Inflammatory macrophage treated with lipopolysaccharide for 4 hours (primary cell): ENCODE measurements around the gene TRABD2B.

Experiments
- DNase-seq: peaks from one replicate; pipeline ENCODE4 v3.0.0-alpha.2; 2020

Gene TRABD2B

DNA sequence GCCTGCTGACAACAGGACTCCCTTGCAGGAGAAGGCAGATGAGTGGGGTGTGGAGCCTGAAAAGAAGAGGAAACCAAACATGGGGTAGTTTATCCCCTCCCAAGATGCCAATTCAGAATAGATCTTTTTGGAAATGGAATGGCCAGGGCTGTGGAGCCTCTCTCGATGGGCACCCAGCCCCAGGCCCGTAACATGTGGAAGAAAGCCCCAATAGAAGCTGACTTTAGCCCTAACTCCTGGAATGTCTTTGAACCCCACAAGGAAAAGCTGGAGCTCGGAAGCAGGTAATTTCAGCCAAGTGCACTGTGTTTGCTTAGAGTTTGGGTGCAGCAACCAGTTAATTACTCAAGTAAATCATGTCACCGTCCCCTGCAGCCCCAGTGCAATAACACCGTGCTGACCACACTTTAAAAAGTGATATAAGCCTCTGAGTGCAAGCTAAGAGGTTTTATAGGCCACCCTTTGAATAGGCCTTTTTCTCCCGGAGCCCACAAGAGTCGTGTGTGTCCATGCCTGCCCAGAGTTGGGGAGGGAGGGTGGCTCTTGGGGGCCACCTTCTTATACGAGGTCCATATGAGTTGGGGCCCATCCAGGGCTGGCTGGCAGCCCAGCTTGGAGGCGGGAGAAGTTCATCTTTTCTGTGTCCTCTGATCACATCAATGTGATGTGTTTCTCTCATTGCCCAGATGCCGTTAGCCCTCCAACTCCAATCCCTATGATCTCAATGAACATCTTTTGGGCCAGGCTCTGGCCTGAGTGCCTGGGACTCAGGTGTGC, 153.2 kb downstream of the TRABD2B start:
- DNase-seq, result no peak

DNA sequence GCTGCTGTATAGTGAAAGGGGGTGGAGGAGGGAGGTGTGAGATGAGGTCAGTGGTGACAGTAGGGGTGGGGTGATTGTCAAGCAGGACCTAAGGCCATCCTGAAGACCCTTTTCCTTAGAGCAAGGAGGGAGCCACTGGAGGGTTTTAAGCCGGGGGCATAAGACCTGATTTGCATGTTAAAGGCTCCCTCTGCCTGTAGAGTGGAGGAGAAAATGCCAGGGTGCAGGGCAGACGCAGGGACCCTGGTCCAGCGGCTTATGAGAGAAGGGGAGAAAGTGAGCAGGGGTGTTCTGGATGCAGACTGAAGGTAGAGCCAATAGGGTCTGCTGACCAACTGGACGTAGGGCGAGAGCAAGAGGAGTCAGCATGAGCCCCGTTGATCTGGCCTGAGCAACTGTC, 154.1 kb downstream of the TRABD2B start:
- DNase-seq, result no peak

DNA sequence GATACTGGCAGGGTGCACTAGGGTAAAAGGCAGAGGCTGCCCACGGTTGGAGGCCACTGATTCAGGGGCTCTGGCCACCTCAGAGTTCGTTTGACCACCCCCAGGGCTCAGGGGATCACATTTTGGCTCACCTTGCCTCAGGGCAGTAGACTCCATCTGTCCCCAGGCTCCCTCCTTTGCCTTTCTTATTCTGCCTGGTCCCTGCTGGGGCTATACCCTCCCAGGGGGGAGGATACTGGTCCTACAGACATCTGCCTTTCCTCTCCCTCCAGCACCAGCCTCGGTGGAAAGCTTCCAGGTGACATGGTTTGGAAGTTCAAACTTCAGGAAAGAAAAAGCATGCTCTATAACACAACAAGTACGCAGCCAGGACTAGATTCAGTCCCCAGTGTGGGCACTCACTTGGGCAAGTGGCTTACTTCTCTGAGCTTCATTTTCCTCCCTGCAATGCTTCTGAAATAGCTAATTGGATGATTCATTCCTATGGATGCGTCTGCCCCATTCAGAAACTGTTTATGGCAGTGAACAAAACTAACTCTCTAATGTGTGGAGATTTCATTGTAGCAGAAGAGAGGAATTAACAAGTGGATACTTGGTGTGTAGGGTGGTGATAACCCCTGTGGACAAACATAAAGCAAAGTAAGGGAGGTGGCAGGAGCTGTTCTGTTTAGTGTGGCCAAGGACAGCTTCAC, 154.8 kb downstream of the TRABD2B start:
- no peak for DNase-seq

DNA sequence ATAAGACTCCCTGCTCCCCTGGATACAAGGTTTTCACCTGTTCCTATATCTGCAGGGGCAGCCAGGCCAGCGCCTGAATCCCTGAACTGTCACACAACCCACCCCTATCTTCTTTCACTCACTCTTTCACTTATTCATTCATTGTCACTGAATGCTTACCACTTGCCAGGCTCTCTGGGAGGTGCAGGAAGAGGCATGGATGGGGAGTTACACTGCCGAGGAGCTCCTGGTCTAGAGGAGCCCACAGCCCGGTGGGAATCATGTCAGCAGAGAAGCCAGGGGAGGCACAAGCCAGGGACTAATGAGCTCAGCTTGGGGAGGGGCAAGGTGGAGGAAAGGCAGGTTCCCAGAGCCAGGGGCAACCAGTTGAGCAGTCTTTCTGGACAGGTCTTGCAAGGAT, 155.8 kb downstream of the TRABD2B start:
- DNase-seq, result no peak

DNA sequence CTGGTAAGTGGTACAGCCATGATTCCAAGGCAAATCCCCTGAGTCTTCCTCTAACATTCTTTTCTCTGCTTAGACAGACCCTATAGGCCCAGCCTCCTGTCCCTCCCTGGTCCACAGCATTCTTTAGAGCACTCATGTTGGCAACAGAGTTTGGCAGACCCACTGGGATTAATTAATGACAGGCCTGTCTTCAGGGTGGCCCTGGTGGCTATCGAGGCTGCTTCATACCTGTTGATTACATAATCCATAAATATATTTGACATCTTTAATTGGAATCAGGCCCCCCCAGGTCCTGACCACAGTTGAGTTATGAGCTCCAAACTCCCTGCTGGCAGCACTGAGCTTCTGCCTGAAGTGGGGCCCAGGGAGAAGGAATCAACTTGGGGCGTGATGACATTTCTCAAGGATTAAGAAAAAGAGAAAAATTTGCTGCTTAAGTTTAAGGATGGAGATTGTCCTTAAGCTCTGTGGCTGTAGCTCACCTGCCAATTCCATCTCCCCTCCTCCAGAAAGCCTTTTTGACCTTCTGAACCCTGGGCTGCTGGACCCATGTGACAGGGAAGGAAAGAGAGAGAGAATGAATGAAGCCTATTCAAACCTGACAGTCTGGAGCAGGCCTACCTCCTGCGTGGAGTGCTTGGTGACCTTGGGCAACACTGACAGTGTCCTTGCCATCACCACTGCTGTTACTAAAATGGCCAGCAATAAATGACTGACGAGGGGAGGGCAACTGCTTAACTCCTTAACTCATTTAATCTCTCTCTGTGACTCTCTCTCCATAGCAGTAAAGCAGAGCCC, 156.6 kb downstream of the TRABD2B start:
- no peak for DNase-seq

DNA sequence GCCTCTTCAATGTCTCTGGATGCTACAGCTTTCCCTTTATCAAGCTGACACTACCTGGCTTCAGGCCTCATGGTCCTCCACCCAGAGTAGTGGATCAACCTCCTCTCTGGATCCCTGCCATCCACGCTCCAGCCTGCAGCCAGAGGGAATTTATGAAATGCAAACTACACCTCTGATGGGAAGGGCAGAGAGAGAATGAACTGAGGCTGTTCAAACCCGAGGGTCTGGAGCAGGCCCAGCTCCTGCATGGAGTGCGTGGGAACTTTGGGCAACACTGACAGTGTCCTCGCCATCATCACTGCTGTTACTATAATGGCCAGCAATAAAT, 157.8 kb downstream of the TRABD2B start:
- no peak for DNase-seq

DNA sequence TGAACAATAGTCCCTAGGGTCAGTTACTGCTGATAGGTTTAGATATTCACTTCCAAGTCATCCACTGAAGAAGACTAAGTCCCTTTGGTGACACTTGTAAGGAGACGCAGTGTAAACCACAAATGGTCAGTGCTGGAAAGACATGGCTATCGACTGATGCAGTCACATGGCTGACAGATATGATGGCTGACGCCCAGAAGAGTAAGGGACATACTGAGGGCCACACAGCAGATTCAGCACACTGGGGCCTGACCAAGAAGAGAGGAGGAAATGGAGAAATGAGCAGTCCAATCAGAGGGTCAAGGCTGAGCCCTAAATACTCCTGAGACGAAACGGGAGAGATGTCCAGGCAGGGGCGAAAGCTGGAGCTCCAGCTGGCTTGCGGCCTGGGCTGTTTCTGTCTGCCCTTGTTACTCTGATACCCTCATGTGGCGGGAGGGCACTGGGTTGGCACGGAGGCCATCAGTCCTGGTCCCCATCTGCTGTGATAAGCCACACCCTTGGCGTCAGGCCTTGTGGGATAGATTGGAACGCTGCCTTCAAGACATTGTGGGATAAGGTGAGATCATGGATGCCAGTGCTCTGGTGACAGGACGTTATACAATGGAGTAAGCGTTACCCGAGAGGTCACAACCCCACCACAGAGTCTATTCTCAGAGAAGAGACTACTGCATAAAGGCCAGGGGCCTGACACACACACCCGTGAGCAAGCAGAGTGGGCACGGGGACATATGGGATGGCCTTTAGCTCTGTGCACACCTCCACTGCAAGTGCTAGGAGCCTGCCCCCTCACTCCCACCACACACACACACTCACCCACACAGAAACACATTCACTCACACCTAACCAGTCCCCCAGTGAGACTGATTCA, 158.4 kb downstream of the TRABD2B start:
- DNase-seq, result no peak

DNA sequence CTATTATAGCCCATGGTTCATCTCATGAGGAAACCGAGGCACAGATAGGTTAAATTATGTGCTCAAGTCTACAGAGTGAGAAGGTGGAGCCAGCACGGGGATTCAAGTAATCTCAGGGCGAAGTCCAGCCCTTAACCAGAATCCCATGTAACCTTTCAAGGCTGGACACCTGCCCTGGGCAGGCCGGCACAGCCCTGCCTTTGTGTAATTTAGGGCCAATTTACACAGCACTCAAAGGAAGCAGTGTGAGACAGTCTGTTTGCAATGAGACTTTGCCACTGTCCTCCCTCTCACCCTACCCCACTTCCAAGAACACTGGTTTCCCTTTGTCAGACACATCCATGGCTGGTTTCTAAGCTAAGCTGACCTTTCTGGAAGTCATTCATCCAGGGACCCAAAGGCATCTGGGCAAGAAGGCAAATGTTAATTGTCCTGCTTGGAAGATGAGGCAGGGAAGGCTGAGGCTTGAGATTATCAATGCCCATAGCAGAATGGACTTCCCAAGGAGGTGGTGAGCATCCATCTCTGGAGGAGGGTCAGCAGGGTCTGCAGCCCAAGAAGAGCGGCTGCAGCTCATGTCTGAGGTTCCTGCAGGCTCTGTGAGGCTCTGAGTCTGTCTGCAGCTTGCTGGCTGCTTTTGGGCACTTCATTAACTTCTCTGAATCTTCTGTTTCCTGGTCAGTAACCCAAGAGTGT, 159.2 kb downstream of the TRABD2B start:
- DNase-seq, result no peak

DNA sequence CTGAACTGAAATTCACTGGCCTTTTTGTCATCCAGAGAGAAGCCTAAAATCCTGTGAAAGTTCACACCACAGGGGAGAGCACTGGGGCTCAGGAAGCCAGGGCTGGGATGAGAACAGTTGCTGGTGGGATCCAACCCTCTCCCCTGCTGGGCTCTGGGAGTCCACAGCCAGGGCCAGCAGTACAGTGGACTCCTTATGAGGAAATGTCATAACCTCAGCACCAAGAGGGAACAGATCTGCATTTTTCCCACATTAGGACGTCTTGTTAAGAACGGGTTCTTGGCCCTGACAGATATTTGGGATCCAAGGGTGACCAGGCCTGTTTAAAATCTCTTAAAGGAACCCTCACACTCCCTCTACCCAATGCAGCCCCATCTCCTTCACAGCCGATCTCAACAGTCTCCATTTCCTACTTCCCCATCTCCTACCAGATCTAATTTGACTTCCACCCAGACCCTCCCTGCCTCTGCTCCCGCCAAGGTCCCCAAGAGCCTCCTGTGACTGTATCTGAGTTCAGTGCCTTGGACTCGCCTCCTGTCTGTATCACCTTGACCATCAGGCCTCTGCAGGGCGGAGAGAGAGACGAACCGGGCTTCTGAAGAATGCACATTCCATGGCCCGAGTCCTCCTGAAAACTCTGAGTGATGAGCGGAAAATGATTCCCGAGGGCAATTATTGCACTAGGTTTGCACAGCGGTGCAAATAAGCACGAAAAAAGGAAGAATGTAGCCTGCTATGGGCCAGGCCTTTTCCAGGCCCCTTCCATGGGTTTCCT, 159.9 kb downstream of the TRABD2B start:
- DNase-seq, result no peak

DNA sequence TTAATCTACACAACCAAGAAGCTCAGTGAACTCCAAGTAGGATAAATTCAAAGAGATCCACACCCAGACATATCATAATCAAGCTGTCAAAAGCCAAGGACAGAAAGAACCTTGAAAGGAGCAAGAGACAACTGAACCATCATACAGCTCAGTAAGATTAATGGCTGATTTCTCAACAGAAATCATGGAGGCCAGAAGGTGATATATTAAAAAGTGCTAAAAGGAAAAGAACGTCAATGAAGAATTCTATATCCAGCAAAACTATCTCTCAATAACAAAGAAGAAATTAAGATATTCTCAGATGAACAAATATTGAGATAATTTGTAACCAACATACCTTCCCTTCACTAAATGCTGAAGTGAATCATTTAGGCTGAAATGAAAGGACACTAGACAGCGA, 161.8 kb downstream of the TRABD2B start:
- DNase-seq, result no peak

DNA sequence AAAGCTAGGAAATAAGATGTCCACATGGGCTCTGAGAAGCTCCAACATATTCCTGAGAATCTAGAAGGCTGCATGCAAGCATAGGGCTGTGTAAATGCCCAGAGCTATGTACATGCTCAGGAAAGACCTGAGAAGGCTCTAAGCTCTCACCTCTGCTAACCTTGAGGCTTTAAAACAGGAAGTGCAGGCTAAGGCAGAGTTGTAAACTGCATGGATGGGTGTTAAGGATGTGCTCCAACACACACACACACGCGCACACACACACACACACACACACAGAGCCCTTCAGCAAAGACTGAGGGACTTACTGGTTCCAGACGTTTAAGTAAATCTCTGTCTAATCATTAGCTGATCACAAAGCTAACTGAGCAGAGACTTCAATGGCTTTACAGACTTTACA, 162.9 kb downstream of the TRABD2B start:
- no peak for DNase-seq

DNA sequence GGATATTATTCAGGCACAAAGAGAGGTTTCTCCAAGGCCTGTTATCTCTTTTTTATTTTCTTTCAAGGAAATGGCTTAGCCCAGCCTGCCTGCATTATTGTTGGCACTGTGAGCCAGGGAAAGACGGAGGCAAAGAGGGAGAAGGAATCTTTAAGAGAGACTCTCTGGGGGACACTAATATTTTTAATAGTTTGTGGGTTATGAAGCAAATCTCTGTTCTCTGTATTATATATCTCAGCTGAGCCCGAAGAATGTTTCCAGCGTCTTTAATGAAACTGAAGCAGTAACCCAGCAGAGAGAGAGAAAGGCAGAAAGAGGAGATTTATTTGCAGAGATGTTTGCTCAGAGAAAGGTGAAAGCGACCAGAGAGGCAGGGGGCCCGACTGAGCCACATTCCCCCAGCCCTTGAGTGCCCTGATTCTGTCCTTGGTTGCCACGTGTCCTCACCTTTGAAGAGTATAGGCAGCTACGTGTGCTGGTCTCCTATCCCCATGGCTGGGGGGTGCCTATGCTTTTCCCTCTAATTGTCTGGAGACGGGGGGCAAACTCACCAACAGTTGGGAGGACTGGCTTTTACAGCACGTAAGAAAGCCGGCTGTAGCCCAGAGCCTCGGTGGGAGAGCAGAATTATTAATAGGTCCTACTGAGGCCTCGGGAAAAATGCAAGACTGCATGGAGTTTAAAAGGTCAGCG, 166.4 kb downstream of the TRABD2B start:
- DNase-seq, result no peak

DNA sequence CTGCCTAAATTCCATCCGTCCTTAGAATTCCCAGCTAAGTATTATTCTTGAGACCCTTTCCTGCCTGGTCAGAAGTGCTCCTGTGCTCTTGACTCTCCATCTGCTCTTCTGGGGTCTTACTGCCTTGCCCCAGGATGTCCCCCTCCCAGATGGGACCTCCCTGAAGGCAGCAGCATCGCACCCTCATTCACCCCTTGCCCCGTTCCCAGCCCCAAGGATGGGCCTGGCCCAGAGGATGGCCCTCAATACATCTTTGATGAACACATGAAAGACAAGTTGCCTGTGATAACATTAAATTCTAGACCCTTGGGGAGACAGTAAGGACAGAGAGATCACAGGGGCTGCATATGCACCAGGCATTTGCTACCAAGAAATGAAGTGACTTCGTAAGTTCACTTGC, 167.2 kb downstream of the TRABD2B start:
- DNase-seq, result no peak

DNA sequence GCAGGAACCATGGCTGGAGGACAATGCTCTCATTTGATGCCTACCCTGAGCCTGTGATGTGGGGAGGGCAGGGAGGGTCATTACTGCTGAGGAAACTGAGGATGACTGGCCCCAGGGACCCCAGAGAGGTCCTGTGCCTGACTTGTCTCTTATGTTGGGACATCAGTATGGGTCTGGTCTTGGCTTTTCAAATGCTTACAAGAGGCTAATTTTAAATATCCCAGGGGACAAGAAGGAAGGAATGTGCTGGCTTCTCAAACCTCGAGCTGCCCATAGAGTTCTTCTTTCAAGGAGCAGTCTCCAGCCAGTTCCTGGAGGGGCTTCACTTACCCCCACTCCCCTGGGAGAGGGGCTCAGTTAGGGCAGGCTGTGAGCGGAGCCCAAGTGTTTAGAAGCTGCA, 168.2 kb downstream of the TRABD2B start:
- DNase-seq, result no peak

DNA sequence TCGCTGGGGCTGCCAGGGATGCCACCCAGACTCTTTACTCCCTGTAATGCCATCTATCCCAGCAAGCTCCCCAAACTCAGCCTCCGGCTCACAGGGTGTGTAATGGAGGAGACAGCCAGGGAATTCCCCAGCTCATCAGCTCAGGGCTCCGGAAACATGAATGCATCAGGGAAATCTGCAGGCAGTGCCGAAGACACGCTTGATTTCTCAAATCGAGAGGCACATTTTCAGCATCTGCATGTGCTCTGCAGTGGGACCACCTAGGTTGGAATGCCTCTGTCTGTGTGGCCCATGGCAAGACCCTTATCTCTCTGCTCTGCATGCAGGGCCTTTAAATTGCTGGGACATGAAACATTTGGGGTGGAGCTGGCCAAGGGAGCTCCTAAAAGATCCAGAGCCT, 170.1 kb downstream of the TRABD2B start:
- no peak for DNase-seq

DNA sequence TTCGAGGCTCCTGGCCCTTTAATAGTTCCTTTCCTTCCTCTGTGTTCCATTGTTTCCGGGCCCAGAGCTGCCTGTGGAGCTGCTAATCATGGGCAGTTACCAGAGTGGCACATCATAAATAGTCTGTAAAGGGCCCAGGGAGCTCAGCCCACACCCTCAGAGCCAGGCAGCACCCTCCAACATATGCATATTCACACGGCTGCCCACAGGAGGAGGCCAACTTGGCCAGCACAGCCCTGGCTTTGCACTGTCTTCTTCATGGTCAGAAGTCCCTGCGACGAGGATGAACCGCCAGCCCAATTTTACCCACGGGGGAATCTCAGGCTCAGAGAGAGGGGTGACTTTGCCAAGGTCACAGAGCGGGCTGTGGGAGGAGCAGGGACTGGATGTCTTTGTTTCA, 172.5 kb downstream of the TRABD2B start:
- DNase-seq, result no peak

DNA sequence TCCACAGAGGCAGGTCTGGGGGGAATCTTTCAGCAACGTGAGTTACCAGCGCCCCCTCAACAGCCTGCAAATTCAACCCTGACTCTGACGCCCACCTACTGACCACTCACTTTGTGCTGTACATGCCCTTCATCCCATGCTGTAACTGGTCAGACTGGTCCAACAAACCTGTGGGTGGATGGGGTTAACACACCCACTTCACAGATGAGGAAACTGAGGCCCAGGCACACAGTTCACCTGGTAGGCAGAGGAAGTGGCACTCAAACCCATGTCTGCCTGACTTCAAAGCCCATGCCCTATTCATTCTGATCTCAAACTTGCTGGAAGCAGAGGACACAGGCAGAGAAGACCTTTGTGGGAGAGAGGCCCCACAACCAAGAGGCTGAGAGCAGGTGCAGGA, 172.9 kb downstream of the TRABD2B start:
- no peak for DNase-seq

DNA sequence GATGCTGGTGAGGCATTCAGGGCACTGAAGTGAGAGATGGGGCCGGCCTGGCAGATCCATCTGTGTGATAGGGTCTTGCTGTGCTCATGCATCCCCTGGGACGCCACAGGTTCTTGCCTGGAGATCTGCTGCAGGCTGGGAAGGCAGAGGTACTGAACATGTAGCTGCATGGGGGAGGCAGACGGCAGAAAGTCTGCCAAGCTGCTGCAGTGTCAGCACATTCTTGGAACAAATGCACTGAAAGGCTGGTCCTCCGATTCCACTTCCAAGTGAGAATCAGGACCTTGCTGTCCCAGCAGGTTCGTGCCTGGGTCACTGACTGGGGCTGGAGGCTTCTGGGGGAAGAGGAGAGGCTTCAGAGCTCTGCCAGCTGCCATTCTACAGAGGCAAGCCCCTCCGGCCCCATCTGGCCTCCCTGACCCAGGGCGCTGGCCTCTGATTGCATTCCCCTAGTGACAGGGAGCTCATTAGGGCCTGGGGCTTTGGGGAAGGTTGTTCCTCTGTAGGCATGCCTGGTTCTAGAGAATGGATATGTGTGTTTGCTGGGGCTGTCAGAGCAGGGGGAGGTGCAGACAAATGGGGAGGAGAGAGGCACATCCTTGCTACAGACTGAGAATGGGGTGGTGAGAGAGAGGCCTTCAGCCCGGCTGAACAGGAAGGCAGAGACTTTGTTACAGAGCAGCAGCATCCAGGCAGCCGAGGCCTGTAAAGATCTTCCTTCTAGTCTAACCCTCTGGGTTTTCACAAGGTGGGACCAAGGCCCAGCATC, 174.0 kb downstream of the TRABD2B start:
- no peak for DNase-seq

DNA sequence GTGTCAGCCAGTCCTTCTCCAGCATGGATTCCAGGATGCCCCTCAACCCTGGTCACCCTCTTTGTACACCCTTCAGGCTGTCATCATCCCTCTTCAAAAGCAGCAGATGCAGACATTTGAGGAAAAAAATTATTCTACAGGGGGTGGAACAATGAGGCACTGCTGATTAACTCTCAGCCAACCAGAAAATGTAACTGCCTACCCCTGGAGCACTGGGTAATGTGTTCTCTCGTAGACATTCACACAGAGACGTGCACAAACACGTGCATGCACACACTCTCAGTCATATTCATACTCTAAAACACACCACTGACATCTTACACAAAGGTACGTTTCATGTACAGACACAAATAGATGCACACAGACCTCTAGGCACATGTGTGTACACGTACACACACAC, 175.4 kb downstream of the TRABD2B start:
- no peak for DNase-seq

DNA sequence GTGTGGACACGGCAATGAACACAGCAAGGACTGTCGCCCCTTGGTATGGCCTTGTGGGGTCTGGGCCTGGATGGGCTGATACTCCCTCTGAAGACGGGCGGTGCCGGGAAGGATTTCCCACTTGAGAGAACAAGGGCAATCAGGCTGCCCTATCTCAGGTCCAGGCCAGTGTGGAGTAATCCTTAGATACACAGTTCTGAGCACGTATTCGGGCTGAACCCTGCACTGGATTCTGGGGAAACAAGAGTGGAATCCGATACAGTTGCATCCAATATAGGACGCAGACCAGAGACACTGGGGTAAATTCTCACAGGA, 177.7 kb downstream of the TRABD2B start:
- no peak for DNase-seq
